Hepatocyte (in vitro differentiated cells): ENCODE data around the gene ADSS2. TPM values are rescaled to one million over a fixed set of nuclear protein-coding genes. Genes with fewer than 3 reads are reported as not detected.

ENCODE experiments used
- DNase-seq: peaks from one replicate; pipeline ENCODE4 v3.0.0-alpha.2; 2016; ENCODE audit warnings: low spot score
- H2AFZ ChIP-seq: fragments of 200-600 bp; sonication (generic); 2 replicates; pipeline ENCODE4 v1.6.0; 2016; ENCODE audit warnings: antibody characterized with exemption, mild to moderate bottlenecking
- H3K27ac ChIP-seq: fragments of 200-600 bp; sonication (generic); 2 replicates; pipeline ENCODE4 v1.5.1; 2016; ENCODE audit warnings: mild to moderate bottlenecking
- H3K27me3 ChIP-seq: fragments of 200-600 bp; sonication (generic); 2 replicates; pipeline ENCODE4 v1.6.1; 2016
- H3K36me3 ChIP-seq: fragments of 200-600 bp; sonication (generic); replicated peaks from 2 replicates; pipeline ENCODE4 v1.5.1; 2016; ENCODE audit warnings: low read depth; ENCODE audit not compliant: insufficient read depth
- H3K4me1 ChIP-seq: fragments of 200-600 bp; sonication (generic); 2 replicates; pipeline ENCODE4 v1.5.1; 2016; ENCODE audit warnings: mild to moderate bottlenecking, moderate library complexity; ENCODE audit not compliant: insufficient read depth
- H3K4me2 ChIP-seq: fragments of 200-600 bp; sonication (generic); 2 replicates; pipeline ENCODE4 v1.6.0; 2016
- H3K4me3 ChIP-seq: fragments of 200-600 bp; sonication (generic); 2 replicates; pipeline ENCODE4 v1.5.1; 2016; ENCODE audit warnings: mild to moderate bottlenecking
- H3K79me2 ChIP-seq: fragments of 200-600 bp; sonication (generic); 2 replicates; pipeline ENCODE4 v1.6.0; 2017; ENCODE audit warnings: mild to moderate bottlenecking
- H3K9me2 ChIP-seq: fragments of 200-600 bp; sonication (generic); replicated peaks from 2 replicates; pipeline ENCODE4 v1.6.0; 2017; ENCODE audit warnings: mild to moderate bottlenecking; ENCODE audit not compliant: insufficient read depth
- H3K9me3 ChIP-seq: fragments of 200-600 bp; sonication (generic); 2 replicates; pipeline ENCODE4 v1.5.1; 2016; ENCODE audit warnings: low read depth, mild to moderate bottlenecking
- H4K20me1 ChIP-seq: fragments of 200-600 bp; sonication (generic); 2 replicates; pipeline ENCODE4 v1.6.0; 2016; ENCODE audit warnings: mild to moderate bottlenecking; ENCODE audit not compliant: insufficient read depth, poor library complexity, severe bottlenecking
- EZH2 ChIP-seq: fragments of 200-600 bp; sonication (generic); IDR thresholded peaks from 2 replicates; pipeline ENCODE4 v1.6.1; 2016; ENCODE audit warnings: antibody characterized with exemption, mild to moderate bottlenecking, borderline replicate concordance
- EZH2phosphoT487 ChIP-seq: fragments of 200-600 bp; sonication (generic); IDR thresholded peaks from one replicate; pipeline ENCODE4 v1.6.1; 2018; ENCODE audit warnings: antibody characterized with exemption, mild to moderate bottlenecking, low read depth, moderate library complexity; ENCODE audit not compliant: unreplicated experiment, severe bottlenecking
- WGBS: methylation state at CpG from one replicate; pipeline ENCODE4 v1.1.6; 2016; ENCODE audit warnings: low lambda C conversion rate; ENCODE audit errors: missing lambda C conversion rate; 5-methylcytosine and 5-hydroxymethylcytosine counted together
- polyA plus RNA-seq: library from polyadenylated mRNA; unstranded; fragments of >200 nt; fragmentation: Nextera tagmentation; extraction: Ambion mirVana; gene quantifications from 2 replicates; pipeline ENCODE4 v1.2.1, GENCODE V29; 2016
- total RNA-seq: library from RNA; depleted of rRNA; stranded (reverse); fragments of >200 nt; gene quantifications from 2 replicates; pipeline ENCODE4 v1.2.3, GENCODE V29; 2014
- TF ChIP-seq, protein P1 (sequence below): fragments of 200-600 bp; sonication (generic); IDR thresholded peaks from 2 replicates; pipeline ENCODE4 v1.5.1; 2016; ENCODE audit warnings: antibody characterized with exemption, mild to moderate bottlenecking; ENCODE audit not compliant: poor library complexity

The ADSS2 gene
- total and polyA plus RNA-seq, 2 experiments from 2014 or later = 24.2 to 42.3 TPM

DNA sequence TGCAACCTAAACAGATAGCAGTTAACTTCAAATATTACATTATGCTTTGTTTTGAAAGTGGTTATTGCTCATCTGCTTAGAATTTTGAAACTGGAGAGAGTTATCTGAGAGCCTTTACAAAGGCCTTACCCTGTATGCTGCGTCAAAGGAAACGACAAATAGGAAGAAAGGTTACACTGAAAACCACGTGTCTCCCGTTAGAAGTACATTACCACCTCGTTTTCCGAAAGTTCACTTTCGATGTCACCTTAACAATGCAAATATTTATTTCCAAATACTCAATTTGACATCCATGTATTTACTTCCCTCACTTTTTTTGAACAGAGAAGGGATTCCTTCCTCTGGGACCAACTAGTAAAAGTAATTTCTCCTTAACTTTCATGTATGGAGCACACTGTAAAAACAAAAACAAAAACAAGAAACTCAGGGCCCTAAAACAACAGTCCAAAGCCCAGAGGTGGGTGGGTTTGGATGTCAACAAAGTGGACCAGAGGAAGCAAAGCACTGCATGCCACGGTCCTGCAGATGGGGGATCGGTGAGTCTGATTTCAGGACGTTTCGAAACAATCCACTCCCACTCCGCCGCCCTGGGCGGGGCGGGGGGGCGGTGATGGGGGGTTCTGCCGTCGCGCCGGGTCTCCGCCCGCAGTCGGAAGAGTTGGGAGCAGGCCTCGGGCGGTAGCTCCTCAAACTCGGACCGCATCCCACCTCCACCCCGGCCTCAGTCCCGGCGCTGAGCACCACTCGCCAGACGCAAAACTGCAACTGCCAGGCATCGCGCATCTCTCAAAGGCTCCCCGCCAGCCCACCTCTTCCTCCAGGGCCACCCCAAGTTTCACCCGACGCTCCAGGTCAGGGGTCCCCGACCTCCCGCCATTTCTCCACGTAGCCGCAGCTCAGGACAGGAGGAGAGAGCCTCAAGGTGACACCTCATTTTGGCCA is 841 bp downstream of the ADSS2 start:
- 2% methylated on average over 27 of the region's 41 CpGs for WGBS
- Histone ChIP-seq H3K27ac (peak overlapping the region; percentile 95), H2AFZ (peak overlapping the region; percentile 88), H3K79me2 (peaks cover 50% of the 10 kb centered on the region), H4K20me1 (no peaks in the 10 kb centered on the region), H3K9me2 (no peaks in the 10 kb centered on the region), H3K27me3 (no peaks in the 10 kb centered on the region), H3K9me3 (no peaks in the 10 kb centered on the region), H3K36me3 (no peaks in the 10 kb centered on the region), H3K4me3 (peak overlapping the region; percentile 60), H3K4me1 (peaks cover 27% of the 10 kb centered on the region), H3K4me2 (peak overlapping the region; percentile 89)
- peak; percentile 59 for DNase-seq
- TF ChIP-seq, protein P1, sequence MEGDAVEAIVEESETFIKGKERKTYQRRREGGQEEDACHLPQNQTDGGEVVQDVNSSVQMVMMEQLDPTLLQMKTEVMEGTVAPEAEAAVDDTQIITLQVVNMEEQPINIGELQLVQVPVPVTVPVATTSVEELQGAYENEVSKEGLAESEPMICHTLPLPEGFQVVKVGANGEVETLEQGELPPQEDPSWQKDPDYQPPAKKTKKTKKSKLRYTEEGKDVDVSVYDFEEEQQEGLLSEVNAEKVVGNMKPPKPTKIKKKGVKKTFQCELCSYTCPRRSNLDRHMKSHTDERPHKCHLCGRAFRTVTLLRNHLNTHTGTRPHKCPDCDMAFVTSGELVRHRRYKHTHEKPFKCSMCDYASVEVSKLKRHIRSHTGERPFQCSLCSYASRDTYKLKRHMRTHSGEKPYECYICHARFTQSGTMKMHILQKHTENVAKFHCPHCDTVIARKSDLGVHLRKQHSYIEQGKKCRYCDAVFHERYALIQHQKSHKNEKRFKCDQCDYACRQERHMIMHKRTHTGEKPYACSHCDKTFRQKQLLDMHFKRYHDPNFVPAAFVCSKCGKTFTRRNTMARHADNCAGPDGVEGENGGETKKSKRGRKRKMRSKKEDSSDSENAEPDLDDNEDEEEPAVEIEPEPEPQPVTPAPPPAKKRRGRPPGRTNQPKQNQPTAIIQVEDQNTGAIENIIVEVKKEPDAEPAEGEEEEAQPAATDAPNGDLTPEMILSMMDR = no peak

GRCh38 chr1:244449936-244450508 is 1.7 kb downstream of the ADSS2 start:
- TF ChIP-seq EZH2 = no peak
- TF ChIP-seq, protein P1 = no peak
- TF ChIP-seq EZH2phosphoT487 = no peak
- Histone ChIP-seq H3K4me3 (peak overlapping the region; percentile 60), H2AFZ (no peak overlapping the region), H3K4me1 (peaks cover 32% of the 10 kb centered on the region), H3K27ac (peak overlapping the region; percentile 95), H3K27me3 (no peaks in the 10 kb centered on the region), H4K20me1 (peaks cover 3% of the 10 kb centered on the region), H3K79me2 (peaks cover 58% of the 10 kb centered on the region), H3K9me3 (no peaks in the 10 kb centered on the region), H3K36me3 (no peaks in the 10 kb centered on the region), H3K4me2 (peak overlapping the region; percentile 89), H3K9me2 (no peaks in the 10 kb centered on the region)
- DNase-seq = no peak
- WGBS = 72% methylated on average over 8 of the region's 8 CpGs

DNA sequence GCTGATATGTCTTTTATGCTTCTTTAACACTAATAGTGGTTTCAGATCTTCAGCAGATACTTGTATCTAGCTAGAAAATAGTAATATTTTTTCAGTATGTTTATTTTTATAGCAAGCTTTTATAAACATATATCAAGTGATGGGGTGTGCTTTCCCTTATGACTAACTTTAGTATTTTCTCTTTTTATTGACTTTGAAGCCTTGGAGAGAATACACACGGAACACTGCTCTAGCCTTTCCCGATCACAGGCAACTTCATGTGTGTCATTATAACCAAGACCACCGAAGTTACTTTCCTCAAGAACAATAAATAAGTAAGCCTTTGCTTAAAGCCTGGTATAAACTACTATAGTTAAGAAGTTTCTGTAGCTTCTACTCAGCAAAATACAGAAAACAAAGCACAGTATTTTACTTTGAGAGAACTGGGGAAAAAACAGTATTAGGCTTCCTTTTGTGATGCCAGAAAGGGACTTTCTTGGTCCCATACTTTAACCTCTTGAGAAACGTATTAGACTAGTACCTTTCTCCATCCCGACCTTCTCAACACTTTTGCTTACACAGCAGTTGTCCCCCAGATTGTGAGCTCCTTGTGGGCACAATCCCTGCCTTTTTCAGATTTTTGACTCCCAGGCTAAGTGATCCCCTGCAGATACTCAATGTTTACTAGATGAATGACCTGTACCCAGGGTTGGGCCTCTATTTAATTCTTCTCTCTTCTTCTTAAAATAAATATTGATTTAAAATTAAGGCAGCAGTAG is 3.3 kb downstream of the ADSS2 start:
- Histone ChIP-seq H4K20me1 (peaks cover 7% of the 10 kb centered on the region), H3K4me3 (no peak overlapping the region), H3K36me3 (no peaks in the 10 kb centered on the region), H3K4me2 (peak overlapping the region; percentile 21), H3K9me3 (no peaks in the 10 kb centered on the region), H3K9me2 (no peaks in the 10 kb centered on the region), H3K79me2 (peaks cover 71% of the 10 kb centered on the region), H2AFZ (no peak overlapping the region), H3K27ac (no peak overlapping the region), H3K4me1 (peaks cover 32% of the 10 kb centered on the region), H3K27me3 (no peaks in the 10 kb centered on the region)
- 85% methylated on average over 5 of the region's 5 CpGs for WGBS
- no peak for DNase-seq
- TF ChIP-seq EZH2 (no peak), EZH2phosphoT487 (no peak)
- TF ChIP-seq, protein P1 = no peak
